Activated CD8-positive, alpha-beta memory T cell treated with anti-CD3 and anti-CD28 coated beads, Interleukin-2, amount 50 U/mL, for 1 hour (primary cell): ENCODE results near the gene PRKCH.

Experiments used
- DNase-seq: peaks from one replicate; pipeline ENCODE4 v3.0.0-alpha.2; 2020; ENCODE audit errors: extremely low read depth

PRKCH gene

DNA sequence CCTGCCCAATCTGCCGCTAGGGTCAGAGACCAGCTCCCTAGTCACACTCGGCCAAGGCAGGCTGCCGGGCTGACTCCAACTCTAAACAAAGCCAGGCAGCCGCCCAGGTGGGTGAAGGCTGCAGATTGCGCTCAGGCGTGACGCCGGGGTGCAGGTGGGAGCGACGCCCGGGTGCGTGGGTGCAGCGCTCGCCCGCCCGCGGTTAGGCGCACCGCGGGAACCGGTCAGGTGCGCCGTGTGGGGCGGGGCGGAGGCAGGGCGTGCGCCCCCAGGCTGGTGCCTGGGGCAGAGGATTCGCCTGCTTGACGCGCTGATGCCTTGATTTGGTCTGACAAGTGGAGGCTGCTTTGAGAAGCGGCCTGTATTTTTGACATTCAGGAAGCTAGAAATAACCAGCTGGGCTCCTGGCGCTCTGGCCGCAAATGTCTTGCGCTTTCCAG, 247.2 kb downstream of the PRKCH start:
- DNase-seq: no peak

DNA sequence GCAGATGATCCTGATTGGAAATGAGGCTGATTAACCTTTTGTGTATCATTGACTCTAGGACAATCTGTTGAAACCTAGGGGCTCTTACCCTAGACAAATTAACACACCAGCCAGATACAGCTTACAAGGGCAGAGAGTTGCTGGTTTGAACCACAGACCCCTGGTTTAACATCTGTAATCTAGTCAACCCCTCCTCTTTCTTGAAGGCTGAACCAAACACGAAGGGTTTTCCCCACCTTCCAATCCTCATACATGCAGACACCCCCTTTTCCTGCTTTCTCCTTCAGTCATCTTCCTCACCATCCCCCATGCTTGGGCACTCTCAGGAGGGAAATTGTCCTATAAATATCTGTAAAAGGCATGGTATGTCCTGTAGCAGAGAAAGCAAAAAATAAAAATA, 247.9 kb downstream of the PRKCH start:
- DNase-seq: no peak

DNA sequence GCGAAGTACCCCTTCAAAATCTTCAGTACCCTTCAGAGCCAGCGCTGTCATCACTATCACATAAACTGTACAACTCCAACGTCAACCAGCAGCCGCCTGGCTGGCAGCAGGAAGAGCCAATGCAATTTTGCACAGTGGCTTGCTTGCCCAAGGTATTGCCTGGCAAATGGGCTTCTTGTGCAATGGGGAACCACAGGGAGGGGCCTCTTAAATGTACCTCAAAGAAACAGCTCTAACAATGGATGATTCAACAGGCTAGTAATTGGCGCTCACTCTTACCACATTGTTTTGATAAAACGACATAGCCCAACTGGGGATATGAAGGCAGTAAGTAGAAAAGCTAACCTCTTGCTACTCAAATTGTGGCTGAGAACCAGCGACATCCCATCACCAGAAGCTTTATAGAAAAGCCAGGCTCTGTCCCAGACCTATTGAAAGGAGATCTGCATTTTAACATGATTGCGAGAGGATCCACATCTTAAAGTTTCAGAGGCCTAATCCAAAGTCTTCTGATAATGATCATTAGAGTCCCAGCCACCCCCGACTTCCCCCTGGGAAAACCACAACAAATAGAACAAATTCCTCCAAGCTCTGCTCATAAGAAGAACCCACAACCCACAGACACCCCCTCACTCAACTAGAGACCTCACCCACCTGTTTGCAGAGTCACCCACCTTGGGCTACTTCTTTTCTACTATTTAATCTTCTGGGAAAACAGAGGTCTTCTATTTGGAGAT, 248.6 kb downstream of the PRKCH start:
- DNase-seq: peak; percentile 45

DNA sequence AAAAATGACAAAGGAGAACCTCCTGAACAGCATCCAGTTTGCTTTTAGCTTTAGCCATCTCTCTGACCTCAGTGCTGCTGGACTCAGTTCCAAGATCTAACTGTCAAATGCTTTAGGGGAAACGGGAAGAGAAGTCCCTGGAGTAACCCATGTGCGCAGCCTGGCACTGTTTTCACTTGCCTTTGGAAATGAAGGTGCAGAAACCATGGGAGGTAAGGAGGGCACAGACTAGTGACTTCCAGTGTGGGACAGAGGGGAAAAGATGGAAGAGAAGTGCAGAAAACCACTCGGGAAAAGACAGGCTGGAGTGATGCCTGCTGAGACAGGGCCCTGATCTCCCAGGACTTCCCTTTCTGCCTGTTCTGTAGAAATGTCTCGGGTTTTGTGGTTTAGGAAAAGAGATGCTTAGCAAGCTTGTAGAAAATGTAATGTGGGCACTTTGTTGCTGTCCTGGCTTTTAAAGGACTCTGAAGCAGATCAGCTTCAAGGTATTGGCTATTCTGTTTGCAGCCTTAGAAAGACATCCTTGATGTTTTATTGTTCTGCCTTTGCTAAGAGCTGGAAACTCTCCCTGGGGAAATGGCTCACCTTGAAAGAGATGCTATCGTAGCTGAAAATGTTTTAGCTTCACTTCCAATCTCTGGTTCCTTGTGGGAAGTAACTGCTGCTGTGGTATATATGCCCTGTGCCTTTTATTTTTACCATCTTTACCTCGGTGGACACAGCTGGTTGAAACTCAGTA, 249.3 kb downstream of the PRKCH start:
- no peak for DNase-seq

DNA sequence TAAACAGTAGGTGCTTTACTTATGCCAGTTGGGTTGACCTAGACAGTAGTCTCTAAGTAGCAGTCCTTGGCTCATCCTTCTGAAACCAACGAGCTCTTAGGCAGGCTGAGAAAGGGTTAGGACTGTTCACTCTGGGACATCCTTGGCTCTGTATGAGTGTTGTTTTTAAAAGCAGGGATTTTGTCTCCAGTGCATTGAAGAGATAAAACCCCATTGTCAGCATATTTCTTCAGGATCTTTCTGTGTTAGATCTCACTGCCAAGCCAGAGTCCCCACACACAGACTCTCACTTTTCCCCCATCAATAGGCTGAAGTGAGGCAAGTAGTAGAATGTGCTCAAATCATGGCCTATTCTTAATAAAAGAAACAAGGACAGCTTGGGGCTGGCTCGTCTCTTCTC, 250.5 kb downstream of the PRKCH start:
- no peak for DNase-seq

DNA sequence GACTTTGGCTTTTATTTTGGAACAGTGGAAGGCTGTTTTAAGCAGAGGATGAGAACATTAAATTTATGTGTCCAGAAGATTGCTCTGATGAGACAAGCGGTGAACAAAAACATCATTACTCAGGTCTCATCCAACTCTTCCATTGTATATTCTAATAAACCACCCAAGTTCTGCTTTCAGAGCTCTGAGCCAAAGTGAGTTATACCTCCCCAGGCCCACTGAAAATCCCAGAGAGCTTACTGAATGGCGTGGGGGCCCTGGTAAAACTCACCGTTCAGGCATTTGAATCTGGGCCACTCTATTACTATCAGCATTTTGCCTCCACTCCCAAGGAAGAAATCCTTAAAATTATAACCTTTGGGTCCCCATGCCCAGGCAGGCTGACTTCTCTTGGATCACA, 251.9 kb downstream of the PRKCH start:
- no peak for DNase-seq

DNA sequence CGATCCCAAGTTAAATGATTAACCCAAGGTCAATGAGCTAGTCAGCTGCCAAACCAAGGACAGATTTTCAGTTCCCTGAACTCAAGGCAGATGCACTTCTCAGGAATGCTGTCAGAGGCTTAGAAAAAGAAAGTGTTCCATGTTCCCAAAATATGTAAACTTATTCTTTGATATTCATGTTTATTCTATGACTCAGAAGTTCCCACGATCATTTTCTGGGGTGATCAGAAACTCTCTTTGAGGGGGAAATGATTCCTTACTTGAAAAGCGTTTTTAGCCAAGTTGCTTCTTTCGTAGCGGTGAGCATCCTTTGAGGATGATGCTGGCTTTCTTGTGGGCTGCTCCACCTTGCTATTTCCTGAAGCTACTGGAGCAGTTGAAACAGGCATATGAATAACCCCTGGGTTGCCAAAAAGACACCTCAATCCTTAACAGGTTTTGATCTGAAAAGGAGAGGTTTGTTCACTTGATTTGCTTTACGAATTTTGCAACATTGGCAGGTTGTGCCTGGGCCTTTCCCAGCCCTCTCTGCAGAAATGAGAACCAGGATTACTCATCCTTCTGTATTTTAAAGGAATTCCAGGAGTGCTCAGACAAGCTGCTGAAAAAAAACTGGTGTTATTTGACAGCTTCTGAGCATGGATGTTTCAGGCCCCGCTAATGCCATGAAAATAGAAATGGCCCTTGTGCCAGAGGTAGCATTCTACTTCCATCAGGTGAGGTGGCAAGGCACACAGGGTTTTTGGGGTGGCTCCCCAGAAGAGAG, 252.6 kb downstream of the PRKCH start:
- no peak for DNase-seq

DNA sequence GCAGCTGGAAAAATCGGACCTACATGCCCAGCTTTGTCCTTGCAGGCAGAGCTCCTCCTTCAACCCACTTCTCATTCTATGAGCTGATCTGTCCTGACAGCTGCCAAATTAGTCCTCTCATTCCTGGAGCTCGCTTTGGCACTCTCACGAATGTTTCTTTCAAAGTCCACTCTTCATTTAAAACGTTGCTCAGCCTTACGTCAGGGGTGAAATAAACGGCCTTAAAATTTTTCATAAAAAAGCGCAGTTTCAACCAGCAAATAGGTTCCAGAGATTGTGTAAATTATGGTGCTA, 253.1 kb downstream of the PRKCH start:
- DNase-seq: no peak

DNA sequence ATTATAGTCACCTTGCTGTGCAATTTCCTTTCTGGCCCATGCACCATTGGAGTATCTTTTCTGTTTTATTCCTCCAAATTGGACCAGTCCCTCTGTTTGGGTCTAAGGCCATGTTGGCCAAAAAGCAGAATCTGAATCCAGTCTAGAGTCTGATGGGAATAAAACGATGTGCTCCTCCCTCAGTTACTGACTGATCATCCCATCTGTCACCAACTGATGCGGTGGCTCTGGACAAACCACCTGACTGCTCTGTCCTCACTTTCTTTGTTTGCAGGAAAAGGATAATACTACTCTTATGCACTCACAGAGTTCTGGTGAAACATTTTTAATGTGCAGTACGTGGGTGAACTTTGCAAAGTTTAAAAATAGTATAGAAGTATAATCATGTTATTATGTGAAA, 253.7 kb downstream of the PRKCH start:
- DNase-seq: no peak

DNA sequence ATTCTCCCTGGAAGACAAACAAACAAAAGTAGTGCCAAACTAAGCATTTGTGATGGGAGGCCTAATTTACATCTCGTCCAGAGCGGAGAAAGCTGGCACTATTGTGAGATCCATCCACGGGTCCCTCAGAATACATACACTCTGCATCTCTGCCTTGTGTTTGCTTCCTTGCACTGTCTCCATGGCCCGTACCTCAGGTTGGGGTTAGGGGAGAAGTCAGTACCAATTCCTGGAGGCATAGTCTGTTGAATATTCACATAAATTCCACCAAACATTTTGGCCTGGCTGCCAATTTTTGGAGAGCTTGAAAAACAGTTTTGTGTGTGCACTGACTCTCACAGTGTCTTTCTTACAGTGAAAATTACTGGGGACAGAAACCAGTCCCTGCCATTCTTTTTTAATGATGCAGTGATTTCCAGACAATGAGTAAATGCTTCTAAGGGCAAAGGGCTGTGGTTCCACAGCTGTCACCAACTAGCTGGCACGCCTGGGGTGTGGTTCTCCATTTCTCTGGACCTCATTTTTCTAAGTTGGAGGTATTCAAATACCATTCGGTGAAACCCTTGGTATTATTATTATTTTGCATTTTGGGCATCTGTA, 254.3 kb downstream of the PRKCH start:
- no peak for DNase-seq

DNA sequence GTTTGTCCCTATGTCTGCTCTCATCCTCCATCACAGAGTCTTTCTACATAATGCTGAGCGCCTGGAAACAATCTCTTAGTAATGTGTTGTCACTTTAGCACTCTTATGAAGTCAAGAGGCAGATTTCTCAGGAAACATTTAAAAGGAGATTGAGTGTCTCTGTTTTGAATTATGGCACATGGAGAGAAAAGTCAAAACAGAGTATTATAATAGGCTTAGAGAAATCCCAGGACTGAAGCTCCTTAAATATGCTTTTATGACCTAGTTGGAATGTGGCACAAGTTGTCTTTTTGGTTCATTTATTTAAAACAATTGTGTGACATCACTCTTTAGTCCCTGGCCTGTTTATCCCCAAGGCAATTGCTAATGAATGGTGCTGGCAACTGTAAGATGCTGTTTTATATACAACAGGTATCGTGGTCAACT, 256.1 kb downstream of the PRKCH start:
- DNase-seq: no peak

DNA sequence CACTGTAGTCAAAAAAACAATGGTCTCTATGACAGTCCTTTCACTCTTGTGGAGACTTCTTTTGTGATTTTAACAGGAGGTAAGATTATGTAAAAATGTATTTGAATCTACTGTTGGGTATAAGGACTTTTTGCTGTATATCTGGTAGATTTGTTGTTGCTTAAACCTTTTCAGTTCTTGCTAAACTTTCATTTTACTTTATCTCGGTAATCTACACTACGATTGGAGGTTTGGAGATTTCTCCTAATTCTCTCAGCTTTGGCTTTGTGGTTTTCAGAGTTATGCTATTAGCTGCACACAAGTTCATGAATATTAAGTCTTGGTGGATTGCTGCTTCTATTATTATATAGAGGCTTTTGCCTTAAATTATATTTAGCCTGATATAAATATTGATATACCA, 257.4 kb downstream of the PRKCH start:
- DNase-seq: no peak

DNA sequence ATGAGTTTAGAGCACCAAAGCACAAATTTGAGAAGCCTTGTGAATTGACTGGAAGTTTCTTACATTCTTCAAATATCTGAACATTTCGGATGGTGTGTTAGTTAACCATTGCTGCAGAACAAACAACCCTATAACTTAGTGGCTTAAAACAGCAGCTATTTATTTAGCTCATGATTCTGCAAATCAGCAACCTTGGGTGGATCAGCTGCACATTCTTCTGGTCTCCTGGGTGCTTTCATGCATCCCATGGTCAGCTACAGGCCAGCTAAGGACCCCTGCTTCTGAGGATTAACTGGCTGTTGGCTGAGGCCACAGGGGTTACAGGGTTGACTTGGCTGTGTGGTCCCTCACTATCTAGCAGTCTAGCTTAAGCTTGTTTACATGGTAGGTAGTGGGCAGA, 260.0 kb downstream of the PRKCH start:
- no peak for DNase-seq

DNA sequence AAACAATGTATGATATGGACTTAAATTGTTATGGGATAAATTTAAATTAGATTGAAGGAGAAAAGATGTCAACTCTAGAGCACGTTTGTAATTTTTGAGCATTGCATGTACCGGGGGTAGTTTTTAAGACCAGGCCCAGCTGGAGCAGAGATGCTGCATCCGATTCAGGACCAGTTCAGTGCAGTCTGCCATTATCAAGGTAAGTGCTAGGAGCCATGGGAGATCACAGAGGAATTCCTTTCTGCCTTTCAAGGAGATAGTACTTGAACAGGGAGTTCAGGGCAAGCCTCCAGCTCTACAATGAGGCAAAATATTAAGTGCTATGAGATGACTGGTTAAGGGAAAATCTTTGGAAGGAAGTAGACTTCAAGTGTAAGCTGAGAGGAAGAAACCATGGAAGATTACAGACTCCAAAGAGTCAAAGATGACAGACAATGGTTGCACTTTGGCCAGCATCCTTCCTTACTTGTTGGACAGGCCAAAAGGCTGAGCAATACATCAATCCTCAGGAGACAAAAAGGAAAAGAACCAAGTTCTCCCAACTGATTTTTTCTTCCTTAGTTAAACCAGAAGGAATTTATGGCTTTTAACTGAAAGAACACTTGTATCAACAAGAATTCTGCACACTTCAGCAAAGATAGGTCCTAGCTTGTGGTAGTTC, 260.7 kb downstream of the PRKCH start:
- DNase-seq: no peak

DNA sequence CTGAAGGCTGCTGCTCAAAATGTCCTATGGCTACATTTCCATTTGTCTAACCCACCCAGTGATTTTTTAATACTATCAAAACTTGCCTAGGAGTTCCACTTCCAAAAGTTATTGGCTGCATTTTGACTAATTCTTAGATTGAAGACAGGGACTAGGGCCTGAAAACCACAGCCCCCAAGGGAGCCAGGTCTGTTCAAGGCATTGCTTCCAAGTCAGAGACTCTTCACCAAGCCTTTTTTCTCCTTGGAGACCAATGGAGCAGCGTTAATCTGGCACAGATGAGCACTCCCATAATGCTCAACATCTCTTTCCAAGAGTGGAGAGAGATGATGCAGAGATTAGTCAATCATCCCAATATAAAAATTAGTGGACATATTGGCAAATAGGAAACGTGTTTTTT, 261.4 kb downstream of the PRKCH start:
- no peak for DNase-seq

DNA sequence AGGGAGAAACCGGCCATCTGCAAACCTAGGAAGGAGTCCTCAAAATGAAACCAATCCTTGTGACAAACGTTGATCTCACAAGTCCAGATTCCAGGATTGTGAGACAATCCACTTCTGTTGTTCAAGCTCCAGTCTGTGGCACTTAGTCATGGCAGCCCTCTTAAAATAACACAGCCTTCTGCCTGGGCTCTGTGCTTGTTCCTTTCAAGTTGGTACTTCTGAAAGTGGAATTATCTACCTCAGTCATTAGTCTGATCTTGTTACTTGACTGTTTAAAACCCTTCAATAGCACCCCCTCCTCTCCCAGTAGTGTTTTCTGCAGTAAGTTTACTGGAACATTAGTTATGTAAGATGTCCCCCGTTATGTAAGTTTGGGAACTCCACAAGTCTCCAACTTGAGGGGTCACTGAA, 263.0 kb downstream of the PRKCH start:
- DNase-seq: no peak

DNA sequence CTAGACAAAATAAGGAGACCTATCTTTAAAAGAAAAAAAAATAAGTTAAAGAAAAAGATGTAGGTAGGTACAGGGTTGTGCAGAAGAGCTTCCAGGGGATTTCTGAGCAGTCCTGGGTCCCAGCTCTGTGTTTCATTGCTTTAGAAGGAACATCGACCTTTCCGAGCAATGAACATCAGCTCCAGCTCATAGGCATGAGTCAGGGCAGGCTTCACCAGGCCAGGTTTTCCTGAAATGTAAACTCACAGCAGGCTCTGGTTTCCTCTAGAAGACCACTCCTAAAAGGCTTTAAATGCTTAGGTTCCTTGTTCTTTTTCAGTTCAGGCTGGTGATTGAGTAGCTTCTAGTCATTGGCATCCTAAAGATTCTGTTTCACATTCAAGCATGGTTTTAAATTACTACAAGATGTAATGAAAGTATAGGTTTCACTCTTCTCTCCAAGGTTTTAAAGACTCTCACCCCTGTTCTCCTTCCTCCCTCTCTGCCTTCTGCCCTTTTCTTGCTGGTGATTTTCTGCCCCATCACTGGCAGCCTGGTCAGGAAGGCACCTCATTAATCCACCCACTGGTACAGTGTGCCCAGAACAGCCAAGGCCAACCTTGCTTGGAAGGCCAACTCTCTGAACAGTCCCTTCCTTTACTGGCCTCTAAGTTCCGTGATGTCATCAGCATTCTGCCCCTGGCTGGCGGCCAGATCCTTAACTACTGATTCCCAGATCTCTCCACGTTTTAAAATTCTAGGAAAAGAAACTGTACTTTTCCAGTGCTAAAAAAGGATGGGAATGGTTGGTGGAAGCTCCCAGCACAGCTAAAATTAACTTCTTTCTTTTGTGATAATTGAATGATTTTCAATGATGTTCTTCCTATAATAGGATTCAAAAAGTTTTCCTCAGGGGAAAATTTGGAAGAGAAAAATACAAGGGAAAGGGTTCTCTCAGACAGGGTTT, 264.5 kb downstream of the PRKCH start:
- DNase-seq: no peak

DNA sequence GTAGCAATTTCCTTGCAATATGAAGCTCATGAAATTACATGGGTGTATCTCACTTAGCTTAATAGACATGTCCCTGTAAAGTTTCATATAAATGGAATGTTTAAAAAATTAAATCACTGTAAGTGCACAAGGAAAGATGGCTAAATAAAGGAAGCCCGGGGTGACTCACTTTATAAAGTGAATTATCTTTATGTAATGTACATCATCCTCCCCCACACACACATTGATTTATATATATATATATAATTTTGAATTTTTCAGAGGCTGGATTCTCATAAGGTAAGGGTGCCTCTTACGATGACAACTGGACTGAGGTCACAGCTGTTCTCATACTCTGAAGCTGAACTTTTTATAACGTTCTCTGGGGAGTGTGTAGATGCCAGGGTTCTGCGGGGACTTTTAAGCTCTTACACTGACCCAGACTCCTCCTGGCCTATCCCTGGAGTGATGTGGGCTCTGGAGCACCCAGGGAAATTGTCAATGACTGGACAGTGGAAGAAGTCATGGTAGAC, 265.2 kb downstream of the PRKCH start:
- no peak for DNase-seq

DNA sequence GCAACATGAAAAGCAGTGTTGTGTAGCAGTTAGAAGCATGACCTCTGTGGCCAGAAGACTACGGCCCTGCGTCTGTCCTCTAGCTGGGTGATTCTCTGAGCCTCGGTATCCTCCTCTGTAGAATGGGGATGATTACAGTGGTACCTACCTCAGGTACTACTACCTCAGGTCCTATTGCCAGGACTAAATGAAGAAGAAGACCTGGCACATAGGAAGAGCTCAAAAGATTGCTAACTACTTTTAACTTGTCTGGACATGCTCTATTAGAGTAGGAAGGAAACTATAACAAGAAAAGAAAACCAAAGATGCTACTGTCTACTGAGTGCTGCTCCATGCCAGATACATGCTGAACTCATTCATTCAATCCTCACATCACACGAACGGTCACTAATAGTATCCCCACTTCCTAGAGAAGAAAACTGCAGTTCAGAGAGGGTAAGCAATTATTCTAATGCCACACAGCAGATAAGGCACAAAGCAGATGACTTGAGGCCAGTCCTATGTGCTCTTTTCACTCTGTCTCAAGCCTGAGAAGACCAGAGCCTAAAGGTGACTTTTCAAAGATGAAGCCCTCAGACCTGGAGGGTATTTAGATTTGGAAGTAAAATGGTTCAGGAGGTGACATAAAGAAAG, 265.8 kb downstream of the PRKCH start:
- DNase-seq: no peak

DNA sequence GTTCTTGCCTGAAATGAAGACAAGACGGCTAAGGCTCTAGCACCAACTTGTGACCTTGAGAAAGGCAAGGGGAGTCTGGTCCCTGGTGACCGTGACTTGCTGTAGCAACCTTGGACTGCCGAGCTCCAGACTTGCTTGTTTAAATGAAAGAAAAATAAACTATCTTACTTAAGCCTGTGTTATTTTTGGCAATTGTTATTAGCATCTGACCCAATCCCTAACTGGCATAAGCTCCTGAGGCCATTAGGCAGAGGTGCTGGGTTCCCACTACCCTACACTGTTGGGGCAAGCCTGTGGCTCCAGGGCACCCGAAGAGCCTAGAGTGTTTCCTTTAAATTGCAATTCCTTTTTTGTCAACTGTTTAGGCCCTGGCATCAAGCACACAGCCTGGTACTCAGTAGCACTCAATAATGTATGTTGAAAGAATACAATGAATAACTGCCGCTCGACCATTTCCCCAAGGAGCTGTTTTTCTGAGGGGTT, 267.1 kb downstream of the PRKCH start:
- no peak for DNase-seq
